M059J (cell line): ENCODE results near the gene ZNF143. TPM values are rescaled to one million over a fixed set of nuclear protein-coding genes. Genes with fewer than 3 reads are reported as not detected.
"Not testable (repeated sequence)": the region's sequence is repeated elsewhere in the genome, so short reads cannot be mapped to it uniquely, and the experiment has no call there.

Experiments
- DNase-seq: peaks from one replicate; pipeline ENCODE4 v3.0.0-alpha.2; 2012; ENCODE audit warnings: low read depth
- total RNA-seq: library from RNA; depleted of rRNA; stranded (reverse); fragments of >200 nt; shearing (Covaris generic); gene quantifications from 2 replicates; pipeline ENCODE4 v1.2.3, GENCODE V29; 2014

ZNF143 gene
- total RNA-seq, 1 experiment from 2014 or later = 18.3 TPM

DNA sequence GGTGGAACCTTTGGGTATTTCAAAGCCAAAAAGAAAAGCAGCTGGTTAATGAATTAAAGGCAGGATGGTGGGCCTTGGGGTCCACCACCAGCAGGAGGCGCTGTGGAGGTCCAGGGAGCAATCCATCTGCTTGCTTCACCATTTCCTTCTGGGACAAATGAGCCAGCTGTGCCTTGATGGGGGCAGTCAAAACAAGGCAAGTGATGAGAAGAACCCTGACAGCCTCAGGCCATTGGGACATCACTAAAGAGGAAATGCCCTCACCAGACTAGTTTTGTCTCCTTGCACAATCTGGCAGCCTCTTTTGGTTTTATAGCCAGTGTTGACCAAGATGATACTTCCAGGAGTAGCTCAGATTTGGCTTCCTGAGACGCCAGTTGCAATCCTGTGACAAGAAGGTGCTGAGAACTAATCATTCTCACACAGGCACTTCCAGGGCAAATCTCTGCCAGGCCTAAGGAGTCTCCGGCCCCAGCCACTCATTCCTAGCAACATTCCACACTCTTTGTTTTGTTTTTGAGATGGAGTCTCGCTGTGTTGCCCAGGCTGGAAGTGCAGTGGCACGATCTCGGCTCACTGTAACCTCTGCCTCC is 74.5 kb downstream of the ZNF143 start:
- peak; percentile 79 for DNase-seq

DNA sequence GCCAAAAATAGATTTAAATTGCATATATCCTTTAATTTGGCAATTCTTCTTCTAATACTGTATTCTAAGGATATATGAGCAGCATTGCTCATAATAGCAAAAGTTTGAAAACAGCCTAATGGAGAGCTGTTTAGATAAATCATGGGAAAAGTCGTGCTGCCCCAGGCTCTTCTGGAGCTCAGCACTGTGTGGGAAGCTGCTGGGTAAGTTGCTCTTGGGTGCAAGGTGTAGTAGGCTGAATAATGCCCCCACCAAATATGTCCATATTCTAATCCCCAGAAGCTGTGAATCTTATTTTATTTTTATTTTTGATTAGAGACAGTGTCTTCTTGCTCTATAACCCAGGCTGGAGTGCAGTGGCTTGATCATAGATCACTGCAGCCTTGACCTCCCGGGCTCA is 77.7 kb downstream of the ZNF143 start:
- no peak for DNase-seq

DNA sequence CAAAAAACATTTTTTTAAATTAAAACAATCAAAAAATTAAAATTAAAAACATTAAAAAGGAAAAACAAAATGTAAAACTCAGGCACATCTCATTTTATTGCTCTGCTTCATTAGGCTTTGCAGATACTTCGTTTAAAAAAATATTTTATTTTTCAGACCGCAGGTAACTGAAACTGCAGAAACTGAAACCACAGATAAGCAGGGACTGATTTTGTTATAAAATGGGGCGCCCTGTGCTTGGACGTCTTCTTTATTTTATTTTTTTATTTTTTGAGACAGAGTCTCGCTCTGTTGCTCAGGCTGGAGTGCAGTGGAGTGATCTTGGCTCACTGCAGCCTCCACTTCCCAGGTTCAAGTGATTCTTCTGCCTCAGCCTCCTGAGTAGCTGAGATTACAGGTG is 88.4 kb downstream of the ZNF143 start:
- DNase-seq = not testable (repeated sequence)

GRCh38 chr11:9550191-9550628 is 89.4 kb downstream of the ZNF143 start:
- DNase-seq = no peak

GRCh38 chr11:9561279-9561982 is 100.6 kb downstream of the ZNF143 start:
- no peak for DNase-seq

DNA sequence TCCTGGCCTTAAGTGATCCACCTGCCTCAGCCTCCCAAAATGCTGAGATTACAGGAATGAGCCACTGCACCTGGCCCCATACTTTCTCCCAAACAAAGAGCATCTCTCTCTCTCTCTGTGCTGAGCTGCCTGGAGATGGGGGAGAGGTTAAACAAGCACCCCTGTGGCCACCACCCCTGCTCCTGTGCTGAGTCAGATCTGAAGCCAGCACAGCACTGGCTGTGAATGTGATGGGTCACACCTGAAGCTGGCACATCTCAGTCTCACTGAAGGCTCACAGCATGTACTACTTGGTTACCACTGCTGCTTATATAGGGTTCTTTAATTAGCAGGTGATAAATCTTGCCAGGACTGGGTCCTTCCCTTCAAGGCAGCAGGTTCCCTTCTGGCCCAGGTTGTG is 101.9 kb downstream of the ZNF143 start:
- DNase-seq = peak; percentile 57

GRCh38 chr11:9563196-9563730 is 102.5 kb downstream of the ZNF143 start:
- DNase-seq = no peak

- DNase-seq = peak; percentile 100
Measured at GRCh38 chr11:9565822-9566560, 105.2 kb downstream of the ZNF143 start.

DNA sequence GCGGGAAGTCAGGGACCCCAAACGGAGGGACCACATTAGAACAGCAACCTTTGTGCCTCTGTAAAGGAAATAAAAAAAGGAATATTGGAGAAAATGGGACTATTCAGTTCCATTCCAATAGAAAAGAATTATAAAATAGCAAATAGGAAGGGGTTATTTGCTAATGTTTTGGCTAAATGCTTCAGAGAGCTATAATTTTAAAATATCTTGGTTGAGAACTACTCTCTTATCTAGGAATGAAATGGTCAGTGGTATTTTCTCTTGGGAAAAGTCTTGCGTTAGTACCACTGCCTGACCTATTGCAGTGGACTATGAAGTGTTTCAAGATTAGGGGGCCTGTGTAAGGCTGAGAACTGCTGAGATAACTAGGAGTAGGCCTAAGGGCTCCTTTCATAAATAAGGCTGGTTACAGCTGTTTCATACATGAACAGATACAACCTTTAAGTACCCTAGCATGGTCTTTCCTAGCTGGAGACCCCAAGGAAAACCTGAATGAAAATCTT is 105.8 kb downstream of the ZNF143 start:
- DNase-seq = peak; percentile 59

DNA sequence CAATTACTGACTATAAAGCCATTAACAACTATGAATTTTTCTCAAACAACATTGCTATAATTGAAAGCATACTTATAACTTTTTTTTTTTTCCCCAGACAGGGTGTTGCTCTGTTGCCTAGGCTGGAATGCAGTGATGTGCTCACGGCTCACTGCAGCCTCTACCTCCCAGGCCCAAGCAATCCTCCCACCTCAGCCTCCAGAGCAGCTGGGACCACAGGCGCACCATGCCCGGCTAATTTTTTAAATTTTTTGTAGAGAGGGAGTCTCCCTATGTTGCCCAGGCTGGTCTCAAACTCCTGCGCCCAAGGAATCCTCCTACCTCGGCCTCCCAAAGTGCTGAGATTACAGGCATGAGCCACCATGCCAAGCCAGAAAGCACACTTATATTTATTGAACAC is 106.6 kb downstream of the ZNF143 start:
- no peak for DNase-seq

- no peak for DNase-seq
Measured at GRCh38 chr11:9568161-9568853, 107.5 kb downstream of the ZNF143 start.

DNA sequence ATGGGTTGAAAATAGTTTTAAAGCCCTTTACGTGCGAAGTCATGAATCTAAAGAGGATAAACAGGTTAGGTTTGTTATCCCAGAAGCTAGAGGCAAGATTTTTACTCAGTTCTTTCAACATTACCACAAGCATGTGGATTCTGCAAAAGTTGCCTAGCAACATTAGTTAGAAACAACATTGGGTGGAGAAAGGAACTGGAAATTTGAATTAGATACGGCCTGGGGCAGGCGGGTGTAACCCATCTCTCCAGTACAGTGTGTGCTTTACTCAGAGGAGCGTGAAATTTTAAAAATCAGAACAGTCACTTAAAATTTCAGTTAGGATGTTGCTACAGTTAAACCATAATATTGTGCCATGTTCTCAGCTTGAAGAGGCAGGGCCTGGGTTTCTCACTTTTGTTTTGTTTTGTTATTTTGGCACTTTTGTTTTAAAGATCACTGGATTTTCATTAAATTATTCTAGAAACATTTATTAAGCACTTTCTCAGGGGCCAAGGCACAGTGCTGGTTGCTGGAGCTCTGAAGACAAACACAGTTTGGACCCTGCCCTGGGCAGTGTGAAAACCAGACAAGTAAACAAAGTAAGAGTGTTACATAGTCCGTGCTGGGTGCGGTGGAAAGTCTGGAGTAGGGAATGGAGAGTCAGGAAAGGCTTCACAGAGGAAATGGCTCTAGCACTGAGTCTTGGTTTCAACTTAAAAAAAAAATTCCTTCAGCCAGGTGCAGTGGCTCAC is 108.2 kb downstream of the ZNF143 start:
- peak; percentile 100 for DNase-seq

- DNase-seq = no peak
Measured at GRCh38 chr11:9569588-9570164, 108.9 kb downstream of the ZNF143 start.

DNA sequence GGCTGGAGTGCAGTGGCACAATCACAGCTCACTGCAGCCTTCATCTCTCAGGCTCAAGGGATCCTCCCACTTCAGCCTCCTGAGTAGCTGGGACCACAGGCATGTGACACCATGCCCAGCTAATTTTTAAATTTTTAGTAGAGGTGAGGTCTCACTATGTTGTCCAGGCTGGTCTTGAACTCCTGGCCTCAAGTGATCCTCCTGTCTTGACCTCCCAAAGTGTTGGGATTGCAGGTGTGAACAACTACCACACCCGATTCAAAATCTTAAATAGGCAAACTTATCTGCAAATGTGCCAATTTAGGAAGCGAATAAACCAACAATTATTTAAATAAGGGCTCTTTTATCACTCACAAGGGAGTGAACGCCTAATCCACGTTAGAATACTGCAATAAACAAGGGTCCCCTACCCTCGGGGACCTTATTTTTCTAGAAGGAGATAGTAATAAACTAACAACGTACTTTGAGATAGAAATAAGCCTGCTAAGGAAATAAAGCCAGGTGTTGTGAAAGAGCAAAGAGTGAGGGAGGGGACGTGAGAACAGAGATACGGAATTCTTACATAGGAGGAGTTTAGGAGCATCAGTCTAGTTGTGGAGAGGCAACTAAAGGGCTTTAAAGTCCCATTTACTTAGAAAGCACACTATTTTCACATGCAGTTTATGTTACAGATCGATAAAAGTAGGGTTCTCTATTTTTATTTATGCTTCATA is 109.7 kb downstream of the ZNF143 start:
- DNase-seq = no peak

- DNase-seq = no peak
Measured at GRCh38 chr11:9571071-9571762, 110.4 kb downstream of the ZNF143 start.

GRCh38 chr11:9571763-9572115 is 110.9 kb downstream of the ZNF143 start:
- peak; percentile 46 for DNase-seq

DNA sequence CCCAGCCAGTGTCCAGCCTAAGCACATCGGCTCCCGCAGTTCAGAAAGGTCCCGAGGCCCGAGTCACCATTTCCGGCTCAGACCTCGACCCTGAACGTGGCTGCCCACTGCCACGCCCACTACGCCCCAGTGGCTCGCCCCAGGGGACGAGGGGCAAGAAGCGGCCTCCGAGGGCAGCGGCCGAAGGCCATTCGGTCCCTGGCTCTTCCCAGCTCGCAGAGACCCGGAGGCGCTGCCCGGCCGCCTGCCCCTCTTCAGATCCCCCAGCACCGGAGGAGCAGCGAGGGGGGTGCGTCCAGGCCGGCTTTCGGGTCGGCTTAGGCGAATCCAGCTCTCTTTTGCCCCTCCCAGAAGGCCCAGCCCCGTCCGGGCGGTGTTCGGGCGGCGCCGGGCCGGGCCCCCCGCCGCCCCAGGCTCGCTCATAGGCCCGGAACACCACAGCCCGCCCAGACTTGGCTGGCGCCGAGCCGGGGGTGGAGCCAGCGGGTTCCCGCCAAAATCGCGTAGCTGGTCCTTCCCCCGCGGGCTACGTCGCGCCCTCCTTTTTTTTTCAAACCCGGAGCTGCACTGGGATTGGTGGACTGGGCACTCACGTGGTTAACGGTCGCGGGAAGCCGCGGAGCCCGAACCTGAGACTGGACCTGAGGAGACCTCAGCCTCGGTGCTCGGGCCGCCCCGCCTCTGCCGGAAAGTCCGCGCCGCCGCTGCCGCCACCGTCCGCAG is 112.4 kb downstream of the ZNF143 start, which contains the start of gene WEE1:
TSS of gene WEE1 (plus strand) at position 619 of the 723 bp plus-strand sequence. CDS start 264 bp downstream, outside the sequence.
- peak; percentile 98 for DNase-seq

DNA sequence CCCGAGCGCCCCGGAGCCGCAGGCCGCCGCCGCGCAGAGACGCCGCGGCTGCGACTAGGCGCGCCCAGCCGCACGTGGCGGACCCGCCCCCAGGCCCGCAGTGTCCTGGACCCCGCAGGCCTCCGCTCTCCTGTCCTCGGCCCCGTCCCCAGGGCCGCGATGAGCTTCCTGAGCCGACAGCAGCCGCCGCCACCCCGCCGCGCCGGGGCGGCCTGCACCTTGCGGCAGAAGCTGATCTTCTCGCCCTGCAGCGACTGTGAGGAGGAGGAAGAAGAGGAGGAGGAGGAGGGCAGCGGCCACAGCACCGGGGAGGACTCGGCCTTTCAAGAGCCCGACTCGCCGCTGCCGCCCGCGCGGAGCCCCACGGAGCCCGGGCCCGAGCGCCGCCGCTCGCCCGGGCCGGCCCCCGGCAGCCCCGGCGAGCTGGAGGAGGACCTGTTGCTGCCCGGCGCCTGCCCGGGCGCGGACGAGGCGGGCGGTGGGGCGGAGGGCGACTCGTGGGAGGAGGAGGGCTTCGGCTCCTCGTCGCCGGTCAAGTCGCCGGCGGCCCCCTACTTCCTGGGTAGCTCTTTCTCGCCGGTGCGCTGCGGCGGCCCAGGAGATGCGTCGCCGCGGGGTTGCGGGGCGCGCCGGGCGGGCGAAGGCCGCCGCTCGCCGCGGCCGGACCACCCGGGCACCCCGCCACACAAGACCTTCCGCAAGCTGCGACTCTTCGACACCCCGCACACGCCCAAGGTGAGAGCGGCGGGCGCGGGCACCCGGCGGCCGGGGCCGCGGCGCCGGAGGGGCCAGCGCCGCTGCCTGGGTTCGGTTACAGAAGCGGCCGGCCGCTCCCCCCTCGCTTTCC is 113.2 kb downstream of the ZNF143 start:
- no peak for DNase-seq
